ENCODE data around the gene C10orf120.

C10orf120 gene

GRCh38 chr10:122725006-122725405, 25.4 kb upstream of the C10orf120 start:
- TF ChIP-seq CTCF (IDR thresholded peaks at IDR 0.05; ENCODE audit: borderline replicate concordance, control extremely low read depth, extremely low read depth, insufficient read depth, missing control alignments) = no peak
- in situ Hi-C loops (cut with MboI; ENCODE audit: low sequenced_read_pairs, unreplicated experiment) = no loop called here
- no peak for DNase-seq (ENCODE audit: low spot score)

- no peak for DNase-seq (ENCODE audit: low spot score)
- in situ Hi-C loops (cut with MboI; ENCODE audit: low sequenced_read_pairs, unreplicated experiment) = no loop called here
- no peak for TF ChIP-seq CTCF (IDR thresholded peaks at IDR 0.05; ENCODE audit: borderline replicate concordance, control extremely low read depth, extremely low read depth, insufficient read depth, missing control alignments)
Observed at GRCh38 chr10:122721111-122721510, 21.5 kb upstream of the C10orf120 start.

- TF ChIP-seq CTCF (IDR thresholded peaks at IDR 0.05; ENCODE audit: borderline replicate concordance, control extremely low read depth, extremely low read depth, insufficient read depth, missing control alignments) = no peak
- in situ Hi-C loops (cut with MboI; ENCODE audit: low sequenced_read_pairs, unreplicated experiment) = no loop called here
- DNase-seq (ENCODE audit: low spot score) = no peak
Observed at GRCh38 chr10:122716025-122716424, 16.4 kb upstream of the C10orf120 start.

- no peak for DNase-seq (ENCODE audit: low spot score)
- TF ChIP-seq CTCF (IDR thresholded peaks at IDR 0.05; ENCODE audit: borderline replicate concordance, control extremely low read depth, extremely low read depth, insufficient read depth, missing control alignments) = no peak
- in situ Hi-C loops (cut with MboI; ENCODE audit: low sequenced_read_pairs, unreplicated experiment) = no loop called here
Observed at GRCh38 chr10:122715576-122715975, 15.9 kb upstream of the C10orf120 start.

- no peak for DNase-seq (ENCODE audit: low spot score)
- no peak for TF ChIP-seq CTCF (IDR thresholded peaks at IDR 0.05; ENCODE audit: borderline replicate concordance, control extremely low read depth, extremely low read depth, insufficient read depth, missing control alignments)
- in situ Hi-C loops (cut with MboI; ENCODE audit: low sequenced_read_pairs, unreplicated experiment) = no loop called here
Observed at GRCh38 chr10:122713091-122713885, 13.6 kb upstream of the C10orf120 start.

GRCh38 chr10:122710576-122710975, 10.9 kb upstream of the C10orf120 start:
- TF ChIP-seq CTCF (IDR thresholded peaks at IDR 0.05; ENCODE audit: borderline replicate concordance, control extremely low read depth, extremely low read depth, insufficient read depth, missing control alignments) = no peak
- in situ Hi-C loops (cut with MboI; ENCODE audit: low sequenced_read_pairs, unreplicated experiment) = no loop called here

More at GRCh38 chr10:122710576-122710975, 10.9 kb upstream of the C10orf120 start:
- DNase-seq (ENCODE audit: low spot score) = no peak
